Activated CD4-positive, CD25-positive, alpha-beta regulatory T cell (primary cell): Measurements from ENCODE around the gene TRIP10.
"Not testable (repeated sequence)": the region's sequence is repeated elsewhere in the genome, so short reads cannot be mapped to it uniquely, and the experiment has no call there.

ENCODE experiments used
- DNase-seq, 4 experiments: peaks; one replicate each; lab custom pipeline; 2025; lab: John Stamatoyannopoulos, UW

TRIP10 gene

GRCh38 chr19:6797646-6798045, 58.2 kb downstream of the TRIP10 start:
- DNase-seq: no peak

GRCh38 chr19:6800160-6800790, 60.8 kb downstream of the TRIP10 start:
- not testable (repeated sequence) for DNase-seq

GRCh38 chr19:6800991-6801484, 61.6 kb downstream of the TRIP10 start:
- no peak for DNase-seq
